Stimulated activated CD4-positive, alpha-beta T cell treated with anti-CD3 and anti-CD28 coated beads, Interleukin-15, amount 100 ng/mL, for 1 hour (primary cell): ENCODE measurements around the gene RBM19.

Experiments
- DNase-seq, 2 donors: peaks; one replicate each; pipeline ENCODE4 v3.0.0-alpha.2; 2020; ENCODE audit warnings: low read depth in 1 of 2, low spot score in 1 of 2

RBM19 gene

DNA sequence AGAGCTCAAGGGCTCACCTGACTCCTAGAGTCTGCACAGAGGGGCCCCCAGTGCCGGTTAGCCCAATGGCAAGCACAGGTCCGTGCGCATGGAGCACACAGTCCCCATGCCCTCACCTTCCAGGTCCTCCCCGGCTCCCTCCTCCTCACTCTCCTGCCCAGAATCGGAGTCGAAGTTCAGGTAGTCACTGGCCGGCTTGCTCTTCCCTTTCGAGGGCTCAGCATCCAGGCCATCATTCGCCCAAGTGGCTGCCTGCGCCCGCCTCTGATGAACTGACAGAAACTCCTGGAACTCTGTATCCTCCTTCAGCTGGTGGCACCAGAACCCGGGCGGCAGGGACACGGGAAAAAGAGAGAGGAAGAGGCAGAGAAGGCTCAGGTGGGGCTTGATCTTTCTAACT is 7.0 kb downstream of the RBM19 start:
- DNase-seq, result no peak

DNA sequence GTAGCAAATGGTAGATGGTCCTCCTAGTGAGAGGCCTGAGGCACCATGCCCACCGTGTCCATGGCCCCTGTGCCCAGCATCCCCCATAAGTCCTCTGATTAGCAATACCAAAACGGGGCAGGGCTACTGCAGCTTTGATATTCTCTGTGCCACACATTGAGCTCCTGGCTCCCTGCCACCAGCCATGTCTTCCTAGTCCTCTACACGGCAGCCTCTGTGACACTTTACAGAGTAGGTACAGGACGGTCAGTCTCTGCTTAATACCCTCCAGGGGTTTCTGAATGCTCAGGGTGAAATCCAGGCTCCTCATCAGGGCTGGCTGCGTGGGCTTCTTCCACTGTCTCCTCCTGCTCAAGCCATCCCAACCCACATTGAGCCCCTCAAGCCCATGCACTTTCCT is 8.0 kb downstream of the RBM19 start:
- DNase-seq, result no peak

DNA sequence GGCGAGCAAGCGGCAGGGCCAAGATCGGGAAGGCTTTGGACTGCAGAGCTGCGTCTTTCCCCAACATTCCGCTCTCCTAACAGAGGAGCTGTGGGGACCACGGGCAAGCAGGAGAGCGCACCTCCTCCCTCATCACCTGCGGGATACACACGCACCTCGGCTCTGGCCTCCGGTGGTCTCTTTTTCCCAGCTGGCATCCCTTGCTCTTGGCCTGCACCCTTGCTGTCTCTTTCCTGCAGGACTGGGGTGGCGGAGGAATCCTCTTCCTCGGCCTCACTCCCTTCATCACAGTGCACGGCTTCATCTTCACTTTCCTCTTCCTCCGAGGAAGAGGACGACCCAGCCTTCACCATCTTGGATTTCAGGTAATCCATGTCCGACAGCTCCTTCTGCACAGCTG is 8.5 kb downstream of the RBM19 start:
- no peak for DNase-seq

DNA sequence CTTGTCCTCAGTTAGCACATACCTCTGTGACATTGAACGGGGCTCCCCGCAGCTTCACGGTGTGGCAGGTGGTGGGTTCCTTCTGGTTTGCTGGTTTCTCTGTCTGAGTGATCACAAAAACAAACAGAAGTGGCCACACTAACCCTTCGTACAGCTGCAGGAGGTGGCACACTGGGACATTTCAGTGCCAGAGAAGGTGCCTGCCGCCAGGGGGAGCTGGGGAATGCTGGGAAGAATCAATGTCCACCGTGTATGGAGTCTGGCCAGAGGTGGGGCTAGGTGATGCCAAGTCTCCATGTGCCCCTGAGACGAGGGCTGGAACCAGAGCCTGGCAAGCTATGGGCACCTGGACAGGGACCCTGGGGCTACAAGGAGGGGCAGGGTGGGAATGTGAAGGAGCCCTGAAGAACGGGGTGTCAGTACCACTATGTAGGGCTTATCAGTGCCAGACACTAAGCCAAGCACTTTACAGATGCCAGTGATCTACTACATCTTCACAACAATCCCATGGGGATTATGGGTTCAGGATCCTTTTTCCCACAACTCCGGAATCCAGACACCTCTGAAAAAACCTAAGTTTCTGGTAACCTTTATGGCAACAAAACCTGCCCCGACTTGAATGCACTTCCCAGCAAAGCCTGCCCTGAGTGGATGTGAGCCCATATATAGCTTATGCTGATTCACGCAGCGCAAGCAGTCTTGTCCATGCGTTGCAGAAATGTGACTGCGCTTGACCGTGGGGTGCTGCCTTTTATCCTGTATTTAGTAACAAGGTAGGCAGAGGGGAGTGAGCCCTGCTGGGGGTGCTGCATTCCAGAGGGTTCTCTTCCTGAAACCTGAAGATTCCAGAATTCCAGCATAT is 10.8 kb downstream of the RBM19 start:
- DNase-seq, result no peak

DNA sequence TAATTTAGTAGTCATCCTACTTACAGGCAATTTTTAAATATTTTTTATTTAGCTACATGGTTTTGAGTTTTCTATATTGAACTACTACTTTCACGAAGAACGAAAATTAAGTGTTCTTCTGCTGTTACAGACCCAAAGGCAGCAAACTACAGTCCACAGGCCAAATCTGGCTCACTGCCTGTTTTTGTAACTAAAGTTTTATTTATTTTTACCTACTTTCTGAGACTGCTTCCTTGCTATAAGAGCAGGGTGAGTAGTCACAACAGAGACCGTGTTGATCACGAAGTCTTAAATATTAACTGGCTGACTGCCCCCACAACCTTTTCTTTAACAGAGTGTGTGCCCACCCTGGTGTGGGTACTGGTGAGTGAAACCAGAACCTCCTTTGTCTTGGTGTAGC is 11.6 kb downstream of the RBM19 start:
- no peak for DNase-seq

DNA sequence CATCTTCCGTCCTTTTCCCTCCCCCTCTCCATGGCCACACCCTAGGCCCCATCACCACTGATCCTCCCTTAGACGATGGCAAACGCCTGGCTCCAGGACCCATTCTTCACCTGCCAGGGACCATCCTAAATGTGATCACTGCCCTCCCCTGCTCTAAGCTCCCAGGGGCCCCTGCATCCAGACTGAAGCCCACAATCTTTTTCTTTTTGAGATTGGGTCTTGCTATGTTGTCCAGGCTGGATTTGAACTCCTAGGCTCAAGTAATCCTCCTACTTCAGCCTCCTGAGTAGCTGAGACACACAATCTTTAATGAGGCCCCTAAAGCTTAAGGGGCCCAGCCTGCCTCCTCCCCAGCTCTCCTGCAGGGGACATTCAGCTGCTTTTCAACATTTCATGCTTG is 15.3 kb downstream of the RBM19 start:
- DNase-seq, result no peak

DNA sequence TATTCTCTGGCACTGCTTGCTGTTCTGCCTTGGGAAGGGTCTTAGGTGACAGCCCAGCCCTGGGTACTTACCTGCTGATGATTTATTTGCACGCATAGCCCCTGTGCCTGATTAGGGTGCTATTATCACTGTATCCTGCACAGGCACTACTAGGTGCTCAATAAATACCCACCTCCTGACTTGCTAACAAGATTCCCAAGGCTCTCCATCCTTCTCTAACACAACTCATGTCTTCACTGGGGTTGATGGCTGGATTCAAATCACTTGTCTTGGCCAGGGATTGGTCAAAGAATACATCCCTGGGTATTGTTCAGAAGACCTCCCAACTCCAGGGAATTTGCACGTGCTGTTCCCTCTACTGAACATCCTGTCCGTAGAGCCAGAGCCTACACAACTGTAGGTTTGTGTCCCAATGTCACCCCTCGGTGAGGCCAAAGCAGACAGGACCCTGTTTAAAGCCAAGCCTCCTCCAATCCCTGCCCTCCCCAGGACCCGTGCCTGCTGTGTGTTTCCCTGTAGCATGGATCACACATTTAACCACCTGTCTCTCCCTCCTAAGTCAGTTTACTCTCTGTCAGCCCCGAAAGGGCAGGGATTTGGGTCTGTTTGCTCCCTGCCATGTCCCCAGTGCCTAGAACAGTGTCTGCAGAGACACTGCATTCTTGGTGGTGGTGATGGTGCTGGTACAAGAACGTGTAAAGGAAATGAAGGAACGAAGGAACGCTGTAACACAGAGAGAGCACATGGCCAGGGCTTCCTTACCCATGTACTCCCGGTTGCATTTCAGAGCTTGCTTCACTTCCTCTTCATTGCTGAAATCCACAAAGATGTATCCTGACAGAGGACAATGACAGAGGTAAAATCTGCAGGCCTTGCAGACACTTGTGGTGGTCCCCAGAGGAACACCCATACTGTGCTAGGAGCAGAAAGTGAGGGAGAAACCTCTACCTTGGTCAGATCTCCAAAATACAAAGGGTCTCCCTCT is 16.5 kb downstream of the RBM19 start:
- no peak for DNase-seq

DNA sequence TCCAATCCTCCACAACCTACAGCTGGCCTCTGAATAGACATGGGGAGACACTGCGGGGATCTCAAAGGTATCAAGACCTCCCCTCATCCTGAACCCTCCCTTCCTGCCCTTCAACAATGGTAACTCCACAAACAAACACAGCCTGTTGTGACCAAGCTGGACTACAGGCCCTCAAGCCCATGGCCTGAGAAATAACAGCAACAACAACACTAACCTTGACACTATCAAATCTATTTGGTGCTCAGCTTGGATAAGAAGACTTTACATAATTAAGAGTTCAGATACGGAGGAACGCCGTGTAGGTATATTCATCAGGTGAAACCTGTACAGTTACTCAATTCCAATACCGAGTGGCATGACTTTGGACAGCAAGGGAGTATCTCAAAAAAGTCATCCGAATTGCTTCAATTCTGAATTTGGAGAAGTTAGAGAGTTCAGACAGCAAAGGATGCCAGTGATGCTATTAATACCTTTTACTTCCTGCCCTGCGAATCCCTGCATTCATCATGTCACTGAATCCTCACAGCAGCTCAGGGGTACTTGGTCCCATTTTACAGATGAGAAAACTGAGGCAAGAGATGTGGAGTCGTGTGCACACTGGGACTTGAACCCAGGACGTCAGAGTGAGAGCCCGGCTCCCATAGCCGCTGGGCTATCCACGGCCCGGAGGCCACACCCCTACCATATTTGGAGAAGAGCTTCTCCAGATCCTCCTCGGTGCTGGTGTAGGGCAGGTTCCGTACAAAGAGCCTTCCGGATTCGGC is 17.8 kb downstream of the RBM19 start:
- DNase-seq, result no peak

DNA sequence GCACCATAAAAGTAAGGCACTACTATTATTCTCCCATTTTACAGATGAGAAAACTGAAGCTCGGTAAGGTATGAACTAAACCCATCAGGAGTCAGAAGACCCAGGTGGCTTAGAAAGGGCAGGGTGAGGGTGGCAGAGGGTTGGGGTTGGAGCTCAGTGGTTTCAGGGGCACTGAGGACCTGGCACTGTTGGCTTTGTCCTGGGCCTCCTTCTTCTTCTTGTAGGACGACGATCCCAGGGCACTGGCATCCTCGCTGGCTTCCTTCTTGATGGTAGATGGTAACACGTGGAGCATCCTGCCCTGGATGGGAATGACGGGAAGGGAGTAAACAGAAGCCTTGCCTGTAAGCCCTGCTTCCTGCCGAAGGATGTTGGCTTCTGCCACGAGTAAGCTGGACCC is 19.9 kb downstream of the RBM19 start:
- no peak for DNase-seq

DNA sequence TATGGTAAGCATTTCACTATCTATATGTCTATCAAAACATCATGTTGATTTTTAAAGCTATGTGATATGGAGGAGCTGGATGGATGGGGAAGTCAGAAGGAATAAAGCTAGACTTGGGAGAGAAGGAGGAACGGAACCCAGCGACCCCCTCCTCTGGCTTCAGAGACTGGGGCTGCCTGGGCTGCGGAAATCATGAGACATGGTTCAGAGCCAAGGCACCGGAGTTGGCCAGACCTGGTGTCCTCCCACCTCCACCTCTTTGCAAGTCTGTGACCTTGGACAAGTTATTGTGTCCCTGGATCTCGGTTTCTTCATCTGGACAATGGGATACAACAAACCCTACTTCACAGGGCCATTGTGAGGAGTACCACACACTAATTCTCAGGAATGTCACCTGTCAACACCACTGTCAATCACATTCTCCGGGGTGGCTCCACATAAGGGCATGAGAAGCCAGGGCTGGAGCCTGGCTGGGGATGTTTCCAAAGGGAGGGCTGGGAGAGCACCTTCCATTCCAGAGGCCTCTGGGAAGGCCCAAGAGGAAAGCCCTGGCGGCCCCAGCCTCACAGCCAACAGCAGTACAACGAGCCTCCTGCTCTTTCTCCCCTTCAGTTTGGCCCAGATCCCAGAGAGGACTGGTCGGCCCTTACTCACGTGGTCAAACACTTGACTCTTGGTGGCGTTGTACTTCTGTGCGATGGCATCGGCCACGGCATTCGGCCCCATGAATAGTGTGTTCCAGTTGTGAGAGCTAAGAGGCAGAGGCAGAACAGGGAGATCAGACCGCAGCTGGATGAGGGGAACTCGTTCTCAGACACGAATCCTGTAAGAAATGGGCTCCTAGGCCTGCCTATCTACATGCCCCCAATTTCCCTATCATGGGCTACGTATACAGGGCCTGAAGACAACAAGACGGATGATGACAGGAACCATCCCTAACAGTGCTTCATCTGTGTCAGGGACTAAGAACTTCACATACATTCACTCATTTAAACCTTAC is 20.7 kb downstream of the RBM19 start:
- no peak for DNase-seq

DNA sequence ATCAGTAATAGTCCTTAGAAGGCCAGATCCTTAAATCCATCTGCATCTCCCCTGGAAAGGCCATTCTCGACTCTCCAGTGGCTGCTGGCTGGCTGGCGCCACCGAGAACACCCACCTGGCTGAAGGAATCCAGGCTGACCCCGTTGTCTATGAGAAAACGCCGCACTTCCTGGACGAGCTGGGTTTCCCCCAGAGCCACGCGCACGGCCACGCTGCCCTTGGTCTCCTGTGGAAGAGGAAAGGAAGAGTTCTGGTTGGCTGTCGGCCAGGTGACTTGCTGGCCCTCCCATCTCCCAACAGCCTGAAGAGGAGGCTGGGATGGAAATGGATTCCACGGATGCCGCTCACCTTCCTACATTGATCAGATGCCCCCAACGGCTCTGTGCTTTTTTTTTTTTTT is 23.9 kb downstream of the RBM19 start:
- DNase-seq, result no peak

DNA sequence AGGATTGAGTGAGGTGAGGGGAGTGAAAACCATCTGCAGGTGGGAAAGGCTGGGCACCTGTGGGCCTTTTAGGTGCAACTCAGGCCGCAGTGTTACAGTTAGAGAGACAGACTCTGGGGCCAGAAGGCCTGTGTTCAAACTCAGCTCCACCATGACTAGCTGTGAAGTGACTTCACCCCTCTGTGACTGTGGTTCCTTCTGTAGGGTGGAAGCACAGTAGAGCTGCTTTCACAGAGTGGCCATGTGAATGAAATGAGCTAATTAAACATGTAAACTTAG is 25.0 kb downstream of the RBM19 start:
- DNase-seq, result no peak

DNA sequence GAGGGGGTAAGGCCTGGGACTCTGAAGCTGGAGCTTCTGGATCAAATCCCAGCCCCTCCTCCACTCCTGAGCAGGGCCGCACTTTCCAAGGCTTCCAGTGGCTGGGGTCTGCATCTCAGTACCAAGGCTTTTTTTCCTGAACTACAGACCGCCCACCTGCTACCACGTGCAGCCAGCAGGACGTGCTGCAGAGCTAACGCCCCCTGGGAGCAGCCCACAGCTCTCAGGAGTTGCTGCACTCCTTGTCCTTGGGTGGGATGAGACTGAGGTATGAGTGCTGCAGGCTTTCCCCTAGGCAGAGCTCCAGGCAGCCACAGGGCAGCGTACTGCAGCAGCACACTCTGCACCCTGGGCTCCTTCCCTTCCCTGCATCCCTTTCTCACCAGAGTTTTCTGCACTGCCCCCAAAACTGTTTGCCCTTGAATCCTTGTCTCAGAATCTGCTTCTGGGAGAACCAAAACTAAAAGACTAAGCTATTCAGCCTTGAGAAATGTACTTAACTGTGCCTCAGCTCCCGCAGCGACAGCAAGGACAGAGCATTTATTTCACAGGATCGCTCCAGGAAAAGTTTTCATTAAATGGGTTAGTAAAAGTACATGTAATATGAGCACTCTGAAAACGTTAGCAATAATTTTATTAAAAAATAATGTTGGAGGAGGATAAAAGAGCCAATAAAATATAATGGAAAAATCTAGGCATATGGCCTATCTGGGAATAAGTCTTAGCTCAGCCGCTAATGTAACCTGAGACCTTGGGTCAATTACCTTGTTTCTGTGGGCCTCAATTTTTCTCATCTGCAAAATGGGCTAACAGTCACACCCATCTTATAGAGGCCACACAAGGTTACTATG is 25.5 kb downstream of the RBM19 start:
- no peak for DNase-seq

DNA sequence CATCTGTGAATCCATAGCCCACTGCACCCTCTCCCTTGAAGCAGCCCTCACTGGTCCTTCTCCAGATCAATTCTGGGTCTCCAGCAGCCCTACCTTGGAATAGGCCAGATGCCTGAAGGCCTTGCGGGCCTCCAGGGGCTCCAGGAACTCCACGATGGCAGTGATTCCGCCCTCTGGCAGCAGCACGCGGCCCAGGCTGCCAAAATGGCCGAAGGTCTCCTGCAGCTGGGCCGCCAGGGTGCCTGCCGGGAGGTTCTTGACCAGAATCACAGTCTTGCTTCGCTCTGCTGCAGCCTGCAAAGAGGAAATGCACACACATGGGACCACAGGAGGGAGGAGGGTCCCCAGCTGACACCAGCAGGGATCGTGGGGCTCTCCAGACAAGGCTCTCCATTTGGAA is 26.3 kb downstream of the RBM19 start:
- no peak for DNase-seq

DNA sequence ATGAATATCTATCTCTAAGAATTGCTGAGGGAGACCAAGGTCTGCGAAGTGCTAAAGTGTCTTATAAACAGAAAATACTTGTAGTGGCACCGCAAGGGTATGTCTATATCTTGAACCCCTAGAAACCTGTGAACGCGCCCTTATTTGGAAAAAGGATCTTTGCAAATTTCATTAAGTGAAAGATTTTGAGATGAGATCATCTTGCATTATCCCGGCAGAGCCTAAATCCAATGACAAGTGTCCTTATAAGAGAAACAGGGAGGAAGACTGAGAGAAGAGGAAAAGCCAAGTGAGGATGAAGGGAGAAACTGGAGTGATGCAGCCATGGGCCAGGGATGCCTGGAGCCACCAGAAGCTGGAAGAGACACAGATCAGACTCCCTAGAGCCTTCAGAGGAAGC is 27.7 kb downstream of the RBM19 start:
- DNase-seq, result no peak

DNA sequence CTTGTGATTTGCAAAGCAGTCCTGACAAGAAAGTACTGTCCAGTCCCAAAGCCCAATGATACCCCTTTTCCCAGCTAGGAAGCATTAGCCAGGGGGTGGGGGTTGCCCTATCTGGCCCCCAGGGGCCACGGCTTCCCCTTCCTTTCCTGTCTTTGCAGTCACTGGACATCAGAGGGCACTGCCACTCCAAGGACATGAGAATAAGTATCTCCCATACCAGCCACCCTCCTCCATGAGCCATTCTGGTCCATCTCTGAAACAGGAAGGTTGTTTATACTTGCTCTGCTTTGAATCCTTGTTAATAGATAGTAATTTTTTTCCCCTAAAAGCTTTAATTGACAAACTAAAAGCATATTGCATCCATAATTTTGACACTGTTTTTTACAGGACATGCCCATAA is 29.7 kb downstream of the RBM19 start:
- no peak for DNase-seq

DNA sequence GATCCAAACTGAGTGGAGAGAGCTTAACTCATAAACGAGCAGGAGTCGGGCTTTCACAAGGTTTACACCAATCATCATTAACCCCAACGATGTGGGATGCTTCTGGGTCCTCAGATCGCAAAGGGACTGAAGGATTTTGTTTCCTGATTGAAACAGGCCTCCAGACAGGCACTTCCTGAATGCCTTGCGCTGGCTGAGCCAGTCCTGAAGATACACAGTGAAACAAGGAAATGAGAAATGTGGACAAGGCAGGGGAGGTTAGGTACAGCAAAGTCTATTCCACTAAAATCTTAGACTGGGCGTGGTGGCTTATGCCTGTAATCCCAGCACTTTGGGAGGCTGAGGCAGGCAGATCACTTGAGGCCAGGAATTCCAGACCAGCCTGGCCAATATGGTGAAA is 30.7 kb downstream of the RBM19 start:
- no peak for DNase-seq

DNA sequence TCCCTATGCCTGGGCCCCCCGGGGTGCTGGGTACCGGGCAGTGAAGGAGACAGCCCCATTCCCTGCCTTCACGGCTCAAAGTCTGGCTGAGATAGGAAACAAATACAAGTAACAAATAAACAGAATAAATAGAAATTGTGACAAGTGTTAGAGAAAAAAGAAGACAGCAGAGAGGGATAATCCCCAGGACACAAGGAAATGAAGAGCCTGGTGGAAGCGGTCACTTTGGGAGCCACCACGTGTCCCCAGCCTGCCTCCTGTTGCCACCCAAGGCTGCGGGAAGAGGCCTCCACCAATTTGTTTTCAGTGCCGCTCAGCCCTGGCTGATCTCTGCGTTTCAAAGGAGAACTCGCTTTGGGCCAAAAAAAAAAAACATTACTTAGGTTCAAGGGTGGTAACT is 31.2 kb downstream of the RBM19 start:
- no peak for DNase-seq

DNA sequence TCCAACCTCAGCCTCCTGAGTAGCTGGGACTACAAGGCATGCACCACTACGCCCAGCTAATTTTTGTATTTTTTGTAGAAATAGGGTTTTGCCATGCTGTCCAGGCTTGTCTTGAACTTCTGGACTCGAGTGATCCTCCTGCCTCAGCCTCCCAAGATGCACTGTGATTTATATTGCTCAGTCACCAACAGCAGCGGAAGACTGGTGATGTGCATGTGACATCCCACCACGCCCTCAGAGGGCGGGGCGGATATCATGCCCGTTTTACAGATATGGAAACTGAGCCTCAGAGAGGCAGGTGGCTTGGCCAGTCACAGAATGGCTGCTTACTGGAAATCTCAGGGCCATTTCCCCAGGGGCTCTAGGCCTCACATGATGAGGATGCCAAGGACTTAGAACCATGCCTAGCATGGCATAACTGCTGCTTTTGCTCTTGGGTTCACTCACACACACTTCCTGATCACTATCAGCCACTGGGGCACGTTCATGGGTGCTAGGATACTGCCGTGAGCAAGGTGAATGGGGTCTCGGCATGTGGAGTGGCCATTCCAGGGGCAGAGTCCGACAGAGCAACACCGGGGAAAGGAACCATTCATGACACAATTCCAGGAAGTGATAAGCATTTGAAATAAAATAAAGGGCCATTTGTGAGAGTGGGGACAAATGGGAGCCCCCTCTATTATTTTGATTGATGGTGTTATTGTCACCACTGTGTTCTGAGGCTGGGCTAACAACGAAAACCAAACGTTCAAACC is 31.9 kb downstream of the RBM19 start:
- DNase-seq, result no peak
